ENCODE results near the gene SERGEF.
"Not testable (repeated sequence)": the region's sequence is repeated elsewhere in the genome, so short reads cannot be mapped to it uniquely, and the experiment has no call there.

Gene SERGEF

DNA sequence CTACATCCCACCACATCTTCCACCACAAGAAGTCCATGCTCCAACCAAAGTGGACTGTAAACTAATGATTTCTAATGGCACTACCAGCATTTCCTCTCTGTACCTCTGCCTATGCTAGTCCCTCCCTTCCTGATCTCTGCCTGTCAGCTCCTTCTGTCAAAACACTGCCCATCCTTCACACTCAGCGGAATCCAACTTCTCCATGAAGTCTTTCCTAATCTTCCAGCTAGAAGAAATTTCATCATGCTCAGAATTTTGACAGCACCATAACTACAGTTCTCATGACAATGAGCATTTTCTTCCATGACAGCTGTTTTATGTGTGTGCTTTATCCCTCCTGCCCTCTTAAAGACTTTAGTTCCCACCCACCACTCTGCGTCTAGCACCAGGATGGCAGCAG lies 111.4 kb downstream of the SERGEF start:
- DNase-seq = no peak

DNA sequence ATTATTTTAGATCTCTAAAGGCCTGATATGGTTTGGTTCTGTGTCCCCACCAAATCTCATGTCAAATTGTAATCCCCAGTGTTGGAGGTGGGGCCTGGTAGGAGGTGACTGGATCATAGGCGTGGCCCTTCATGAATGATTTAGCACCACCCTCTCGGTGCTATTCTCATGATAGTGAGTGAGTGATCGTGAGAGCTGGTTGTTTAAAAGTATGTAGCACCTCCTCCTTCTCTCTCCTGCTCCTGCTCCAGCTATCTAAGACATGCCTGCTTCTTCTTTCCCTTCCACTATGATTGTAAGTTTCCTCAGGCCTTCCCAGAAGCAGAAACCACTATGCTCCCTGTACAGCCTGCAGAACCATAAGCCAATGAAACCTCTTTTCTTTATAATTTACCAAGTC lies 114.1 kb downstream of the SERGEF start:
- DNase-seq = no peak

GRCh38 chr11:17898071-17898470 lies 114.8 kb downstream of the SERGEF start:
- no peak for DNase-seq

DNA sequence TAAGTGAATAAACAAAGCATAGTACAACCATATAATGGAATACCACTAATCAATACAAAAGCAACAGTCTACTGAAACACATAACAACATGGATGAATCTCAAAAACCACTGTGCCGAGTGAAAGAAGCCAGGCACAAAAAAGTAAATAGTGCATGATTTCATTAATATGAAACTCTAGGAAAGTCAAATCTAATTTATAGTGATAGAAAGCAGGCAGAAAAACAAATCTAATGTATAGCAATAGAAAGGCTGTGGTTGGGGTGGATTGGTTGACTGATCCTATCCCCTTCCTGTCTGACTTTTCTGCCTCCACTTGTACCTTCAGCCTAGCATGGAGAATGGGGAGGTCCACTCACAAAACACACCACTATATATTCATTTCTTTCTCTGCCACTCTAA lies 115.4 kb downstream of the SERGEF start:
- no peak for DNase-seq

- DNase-seq = not testable (repeated sequence)
Measured at GRCh38 chr11:17896496-17897151, 116.2 kb downstream of the SERGEF start.

DNA sequence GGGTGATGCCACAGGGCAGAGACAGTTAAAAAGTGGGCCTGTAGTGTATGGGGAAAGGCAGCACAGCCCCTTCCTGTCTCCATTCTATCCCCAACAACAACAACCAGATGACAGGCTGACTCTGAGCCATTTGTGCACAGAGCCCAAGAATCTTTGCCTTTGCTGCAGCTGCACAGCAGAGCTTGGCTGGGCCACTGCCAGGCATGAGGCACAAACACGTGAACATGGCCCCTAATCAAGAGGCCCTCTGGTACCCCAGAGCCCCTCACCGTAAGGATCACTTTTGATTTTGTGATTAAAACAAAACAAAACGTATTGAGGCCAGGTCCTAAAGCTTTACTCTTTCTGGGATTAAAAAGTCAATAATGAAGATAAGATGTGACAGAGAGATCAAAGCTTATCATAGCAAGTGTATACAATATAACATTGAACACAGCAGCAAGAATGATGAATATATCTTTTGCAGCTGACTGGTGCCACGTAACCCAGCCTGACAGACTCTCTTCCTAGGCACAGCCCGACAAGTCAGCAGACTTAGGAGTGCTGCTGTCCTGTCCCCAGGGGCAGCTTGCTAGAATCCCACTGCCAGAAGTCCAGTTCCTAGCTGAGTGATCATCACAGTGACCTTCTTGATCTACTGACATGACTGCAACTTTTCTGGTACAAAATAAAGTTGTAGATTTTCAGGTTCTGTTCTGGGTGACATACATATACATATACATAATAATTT lies 117.8 kb downstream of the SERGEF start:
- DNase-seq = no peak

GRCh38 chr11:17892409-17892808 lies 120.4 kb downstream of the SERGEF start:
- no peak for DNase-seq

- DNase-seq = no peak
Measured at GRCh38 chr11:17890325-17890724, 122.5 kb downstream of the SERGEF start.

GRCh38 chr11:17887779-17888178 lies 125.1 kb downstream of the SERGEF start:
- DNase-seq = no peak

DNA sequence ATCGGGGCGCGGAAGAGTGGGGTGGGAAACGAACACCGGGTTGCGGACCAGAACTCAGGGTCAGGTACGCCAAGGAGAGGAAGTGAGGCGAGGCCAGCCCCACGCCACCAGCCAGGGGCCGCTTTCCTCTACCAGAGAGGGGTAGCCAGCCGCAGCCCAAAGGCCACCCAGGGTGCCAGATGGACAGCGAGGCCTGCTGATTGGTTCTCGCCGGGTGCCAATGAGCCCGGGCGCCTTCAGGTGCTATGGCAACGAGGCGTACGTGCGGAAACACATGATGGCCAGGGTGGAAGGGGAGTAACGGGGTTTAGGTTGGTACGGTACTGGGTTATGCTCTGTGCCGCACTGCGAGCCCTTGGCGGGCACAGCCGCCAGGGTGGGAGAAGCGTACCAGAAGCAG lies 128.9 kb downstream of the SERGEF start:
- no peak for DNase-seq

DNA sequence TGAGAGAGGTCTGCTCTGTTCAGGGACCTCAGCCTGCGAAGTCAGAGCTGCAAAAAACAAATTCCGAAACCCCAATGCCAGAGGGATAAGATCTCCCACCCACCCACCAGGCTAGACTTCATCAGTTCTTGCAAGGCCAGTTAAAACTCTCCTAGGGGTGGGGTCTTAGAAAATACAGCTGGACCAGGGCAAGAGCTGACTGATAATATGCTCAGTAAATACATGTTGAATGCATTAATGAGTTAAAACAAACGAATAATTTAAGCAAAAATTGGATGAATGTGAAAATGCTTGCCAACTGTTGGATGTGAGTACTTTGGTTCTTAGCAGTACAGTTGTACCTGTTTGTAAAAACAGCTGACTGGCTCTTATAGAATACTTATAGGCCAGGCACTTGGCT lies 129.8 kb downstream of the SERGEF start:
- DNase-seq = no peak

GRCh38 chr11:17878743-17879142 lies 134.1 kb downstream of the SERGEF start:
- DNase-seq = no peak

- DNase-seq = no peak
Measured at GRCh38 chr11:17877886-17878285, 135.0 kb downstream of the SERGEF start.

GRCh38 chr11:17876827-17877226 lies 136.0 kb downstream of the SERGEF start:
- DNase-seq = no peak

GRCh38 chr11:17875891-17876290 lies 137.0 kb downstream of the SERGEF start:
- DNase-seq = no peak

- no peak for DNase-seq
Measured at GRCh38 chr11:17873586-17873985, 139.3 kb downstream of the SERGEF start.

DNA sequence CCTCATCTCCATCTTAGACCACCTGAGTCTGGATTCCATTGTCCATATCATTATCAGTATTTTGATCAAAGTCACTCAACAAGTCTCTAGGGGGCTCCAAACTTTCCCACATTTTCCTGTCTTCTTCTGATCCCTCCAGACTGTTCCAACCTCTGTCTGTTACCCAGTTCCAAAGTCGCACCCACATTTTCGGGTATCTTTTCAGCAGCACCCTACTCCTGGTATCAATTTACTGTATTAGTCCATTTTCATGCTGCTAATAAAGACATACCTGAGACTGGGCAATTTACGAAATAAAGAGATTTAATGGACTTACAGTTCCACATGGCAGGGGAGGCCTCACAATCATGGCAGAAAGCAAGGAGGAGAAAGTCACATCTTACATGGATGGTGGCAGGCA lies 144.4 kb downstream of the SERGEF start:
- DNase-seq = not testable (repeated sequence)

- no peak for DNase-seq
Measured at GRCh38 chr11:17867341-17867740, 145.5 kb downstream of the SERGEF start.

GRCh38 chr11:17865765-17866428 lies 146.9 kb downstream of the SERGEF start:
- no peak for DNase-seq

- DNase-seq = peak; percentile 4 to 11
Measured at GRCh38 chr11:17864478-17864941, 148.3 kb downstream of the SERGEF start.

- no peak for DNase-seq
Measured at GRCh38 chr11:17861036-17861755, 151.7 kb downstream of the SERGEF start.

DNA sequence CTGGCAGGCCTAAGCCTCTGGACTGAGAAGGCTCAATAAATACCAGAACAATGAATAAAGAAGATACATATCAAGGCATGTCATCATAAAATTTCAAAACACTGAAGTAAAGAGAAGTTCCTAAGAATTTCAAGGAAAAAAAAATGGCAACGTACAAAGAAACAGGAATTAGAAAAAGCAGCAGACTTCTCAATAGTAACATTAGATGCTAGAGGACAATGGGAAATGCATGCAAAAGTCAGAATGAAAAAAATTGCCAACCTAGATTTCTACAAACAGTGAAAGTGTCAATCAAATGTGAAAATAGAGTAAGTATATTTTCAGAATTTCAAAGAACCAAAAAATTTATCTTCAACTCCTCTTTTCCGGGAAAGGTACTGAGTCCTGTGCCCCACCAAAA lies 153.3 kb downstream of the SERGEF start:
- DNase-seq = no peak

DNA sequence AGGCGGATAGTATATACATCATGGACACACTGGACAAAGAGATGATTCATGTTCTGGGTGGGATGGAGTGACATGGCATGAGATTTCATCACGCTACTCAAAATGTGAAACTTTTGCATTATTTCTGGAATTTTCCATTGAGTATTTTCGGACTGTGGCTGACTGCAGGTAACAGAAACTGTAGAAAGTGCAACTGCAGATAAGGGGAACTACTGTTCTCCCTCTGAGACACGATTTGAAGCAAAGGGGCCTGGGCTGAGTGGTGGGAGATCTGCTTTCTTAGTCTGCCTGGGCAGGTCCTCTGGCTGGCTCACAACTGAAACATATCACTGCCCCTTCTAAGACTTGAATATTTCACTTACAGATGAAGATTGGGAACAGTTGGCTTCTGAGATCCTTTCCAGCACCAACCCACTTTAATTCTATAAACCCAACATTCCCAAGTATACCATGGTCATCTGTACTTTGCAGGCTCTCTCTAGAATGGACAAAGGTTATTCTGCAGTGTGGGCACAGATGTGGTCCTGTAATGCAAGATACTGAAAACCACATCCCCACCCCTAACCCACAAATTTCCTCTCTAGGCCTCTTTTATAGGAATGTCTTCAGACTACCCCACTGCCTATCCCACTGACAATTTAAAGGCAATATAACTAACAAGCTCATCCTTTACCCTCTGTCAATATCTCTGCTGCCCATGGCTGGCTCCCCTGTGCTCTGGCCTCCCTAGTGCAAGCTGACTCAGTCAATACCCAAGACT lies 157.1 kb downstream of the SERGEF start:
- no peak for DNase-seq

Data from activated CD4-positive, alpha-beta T cell treated with anti-CD3 and anti-CD28 coated beads, Interleukin-2, amount 50 U/mL, for 48 hours (primary cell).